Measurements from ENCODE around the gene L3MBTL1.
A peak's percentile ranks its signal among the peaks of the same experiment; 100 is the strongest.

L3MBTL1 gene

GRCh38 chr20:43549416-43550065 lies 42.0 kb downstream of the L3MBTL1 start:
- Histone ChIP-seq H3K4me3 (ENCODE audit: low read length in 2 of 2) (no peak overlapping the region), H3K9me3 (replicated peaks in 1 of 2; ENCODE audit: control insufficient read depth in 2 of 2, insufficient read depth in 1 of 2, low read depth in 1 of 2, low read length in 2 of 2) (peaks cover 2 to 4% of the 10 kb centered on the region in 2 donors), H3K36me3 (replicated peaks in 1 of 2; ENCODE audit: control insufficient read depth in 2 of 2, insufficient read depth in 2 of 2, low read length in 2 of 2) (peaks cover 0 to 3% of the 10 kb centered on the region in 2 donors), H3K4me1 (ENCODE audit: control insufficient read depth in 2 of 2, insufficient read depth in 1 of 2, low read depth in 1 of 2, low read length in 2 of 2) (no peaks in the 10 kb centered on the region), H3K4me2 (ENCODE audit: insufficient read depth, low read length, poor library complexity, severe bottlenecking) (no peak overlapping the region), H2BK15ac (ENCODE audit: low read length) (no peak overlapping the region), H2BK120ac (ENCODE audit: low read depth, low read length) (no peak overlapping the region), H4K8ac (ENCODE audit: low read depth, low read length) (no peak overlapping the region), H2AK5ac (ENCODE audit: low read depth, low read length) (no peak overlapping the region), H2AFZ (ENCODE audit: low read length) (no peak overlapping the region), H3K9ac (ENCODE audit: low read depth, low read length, poor library complexity) (peak overlapping the region; percentile 22), H2BK12ac (ENCODE audit: low read length) (no peak overlapping the region), H4K91ac (ENCODE audit: low read depth, low read length, poor library complexity) (no peak overlapping the region), H3K79me1 (ENCODE audit: low read depth, low read length) (no peaks in the 10 kb centered on the region), H3K18ac (ENCODE audit: low read length) (no peak overlapping the region), H2BK5ac (ENCODE audit: low read length) (no peak overlapping the region), H3K4ac (ENCODE audit: low read length) (no peak overlapping the region), H3K27me3 (ENCODE audit: control insufficient read depth in 3 of 3, insufficient read depth in 3 of 3, low read depth in 1 of 3, low read length in 3 of 3) (no peaks in the 10 kb centered on the region), H3K27ac (replicated peaks; ENCODE audit: low read length) (no peak overlapping the region), H3K14ac (ENCODE audit: low read length) (no peak overlapping the region), H3K23ac (ENCODE audit: low read depth, low read length, poor library complexity) (no peak overlapping the region)
- DNase-seq (ENCODE audit: low spot score): no peak
- no CpG with 5 or more reads among the region's 4 CpGs for WGBS, 2 donors (ENCODE audit: extremely low coverage in 2 of 2, insufficient read length in 2 of 2, insufficient replicate concordance in 1 of 2)

DNA sequence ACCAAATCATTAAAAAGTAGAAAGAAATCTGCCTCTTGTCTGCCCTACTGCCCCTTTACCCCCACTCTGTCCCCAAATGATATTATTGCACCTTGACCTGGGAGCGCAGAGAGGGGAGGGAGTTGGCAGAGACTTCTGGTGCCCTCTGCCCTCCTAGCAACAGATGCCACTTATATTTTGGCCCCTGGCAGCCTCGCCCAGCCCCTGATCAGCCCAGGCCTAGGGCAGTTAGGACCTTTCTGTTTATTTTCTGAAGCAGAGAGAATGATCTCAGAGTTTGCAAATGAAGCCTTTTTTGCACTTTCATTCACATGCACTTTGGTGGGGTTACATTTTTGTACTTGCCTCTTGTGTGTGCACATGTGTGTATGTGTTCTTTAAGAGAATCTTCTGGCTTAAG lies 43.0 kb downstream of the L3MBTL1 start:
- DNase-seq (ENCODE audit: low spot score): no peak
- H3K36me3 ChIP-seq (replicated peaks in 1 of 2; ENCODE audit: control insufficient read depth in 2 of 2, insufficient read depth in 2 of 2, low read length in 2 of 2): no peaks in the 10 kb centered on the region
- H3K27me3 ChIP-seq (ENCODE audit: control insufficient read depth in 3 of 3, insufficient read depth in 3 of 3, low read depth in 1 of 3, low read length in 3 of 3): no peaks in the 10 kb centered on the region
- no peak overlapping the region for H3K4ac ChIP-seq (ENCODE audit: low read length)
- no peak overlapping the region for H2BK12ac ChIP-seq (ENCODE audit: low read length)
- H2BK15ac ChIP-seq (ENCODE audit: low read length): no peak overlapping the region
- H4K91ac ChIP-seq (ENCODE audit: low read depth, low read length, poor library complexity): no peak overlapping the region
- no peak overlapping the region for H3K27ac ChIP-seq (replicated peaks; ENCODE audit: low read length)
- no CpG with 5 or more reads among the region's 2 CpGs for WGBS, 2 donors (ENCODE audit: extremely low coverage in 2 of 2, insufficient read length in 2 of 2, insufficient replicate concordance in 1 of 2)
- H2AK5ac ChIP-seq (ENCODE audit: low read depth, low read length): no peak overlapping the region
- no peak overlapping the region for H3K14ac ChIP-seq (ENCODE audit: low read length)
- H3K9ac ChIP-seq (ENCODE audit: low read depth, low read length, poor library complexity): no peak overlapping the region
- H2AFZ ChIP-seq (ENCODE audit: low read length): no peak overlapping the region
- H3K79me1 ChIP-seq (ENCODE audit: low read depth, low read length): no peaks in the 10 kb centered on the region
- no peaks in the 10 kb centered on the region for H3K4me1 ChIP-seq (ENCODE audit: control insufficient read depth in 2 of 2, insufficient read depth in 1 of 2, low read depth in 1 of 2, low read length in 2 of 2)
- H3K23ac ChIP-seq (ENCODE audit: low read depth, low read length, poor library complexity): no peak overlapping the region
- H3K4me2 ChIP-seq (ENCODE audit: insufficient read depth, low read length, poor library complexity, severe bottlenecking): no peak overlapping the region
- no peak overlapping the region for H3K18ac ChIP-seq (ENCODE audit: low read length)
- H2BK120ac ChIP-seq (ENCODE audit: low read depth, low read length): no peak overlapping the region
- H4K8ac ChIP-seq (ENCODE audit: low read depth, low read length): no peak overlapping the region
- H3K9me3 ChIP-seq (replicated peaks in 1 of 2; ENCODE audit: control insufficient read depth in 2 of 2, insufficient read depth in 1 of 2, low read depth in 1 of 2, low read length in 2 of 2): peaks cover 2 to 4% of the 10 kb centered on the region in 2 donors
- H2BK5ac ChIP-seq (ENCODE audit: low read length): no peak overlapping the region
- H3K4me3 ChIP-seq (ENCODE audit: low read length in 2 of 2): no peak overlapping the region

- no peak overlapping the region for H2BK5ac ChIP-seq (ENCODE audit: low read length)
These were observed 46.9 kb downstream of the L3MBTL1 start for GRCh38 chr20:43554369-43554768.

GRCh38 chr20:43558412-43559146 lies 51.1 kb downstream of the L3MBTL1 start, which contains the start of gene SGK2:
Gene SGK2 (plus strand): TSS chr20:43559027. CDS start chr20:43566496, 7,469 bp downstream.
- Histone ChIP-seq H2BK12ac (ENCODE audit: low read length) (no peak within 1 kb of the TSS), H3K4me3 (ENCODE audit: low read length in 2 of 2) (no peak within 1 kb of the TSS), H3K9me3 (replicated peaks in 1 of 2; ENCODE audit: control insufficient read depth in 2 of 2, insufficient read depth in 1 of 2, low read depth in 1 of 2, low read length in 2 of 2) (no peaks in the 10 kb centered on the region), H2AK5ac (ENCODE audit: low read depth, low read length) (no peak within 1 kb of the TSS), H3K4me2 (ENCODE audit: insufficient read depth, low read length, poor library complexity, severe bottlenecking) (no peak within 1 kb of the TSS), H3K27me3 (ENCODE audit: control insufficient read depth in 3 of 3, insufficient read depth in 3 of 3, low read depth in 1 of 3, low read length in 3 of 3) (no peaks in the 10 kb centered on the region), H3K23ac (ENCODE audit: low read depth, low read length, poor library complexity) (no peak within 1 kb of the TSS), H3K14ac (ENCODE audit: low read length) (no peak within 1 kb of the TSS), H2BK15ac (ENCODE audit: low read length) (no peak within 1 kb of the TSS), H3K4me1 (ENCODE audit: control insufficient read depth in 2 of 2, insufficient read depth in 1 of 2, low read depth in 1 of 2, low read length in 2 of 2) (peaks cover 0 to 3% of the 10 kb centered on the region in 2 donors), H3K18ac (ENCODE audit: low read length) (no peak within 1 kb of the TSS), H4K8ac (ENCODE audit: low read depth, low read length) (no peak within 1 kb of the TSS), H2BK120ac (ENCODE audit: low read depth, low read length) (no peak within 1 kb of the TSS), H3K9ac (ENCODE audit: low read depth, low read length, poor library complexity) (no peak within 1 kb of the TSS), H3K36me3 (replicated peaks in 1 of 2; ENCODE audit: control insufficient read depth in 2 of 2, insufficient read depth in 2 of 2, low read length in 2 of 2) (no peaks in the 10 kb centered on the region), H3K4ac (ENCODE audit: low read length) (no peak within 1 kb of the TSS), H4K91ac (ENCODE audit: low read depth, low read length, poor library complexity) (no peak within 1 kb of the TSS), H2BK5ac (ENCODE audit: low read length) (no peak within 1 kb of the TSS), H2AFZ (ENCODE audit: low read length) (no peak within 1 kb of the TSS), H3K79me1 (ENCODE audit: low read depth, low read length) (no peaks in the 10 kb centered on the region), H3K27ac (replicated peaks; ENCODE audit: low read length) (no peak within 1 kb of the TSS)
- no peak for DNase-seq (ENCODE audit: low spot score)
- WGBS, 2 donors (ENCODE audit: extremely low coverage in 2 of 2, insufficient read length in 2 of 2, insufficient replicate concordance in 1 of 2): no CpG with 5 or more reads among the region's 12 CpGs

More at GRCh38 chr20:43554369-43554768, 46.9 kb downstream of the L3MBTL1 start:
- H3K9me3 ChIP-seq (replicated peaks in 1 of 2; ENCODE audit: control insufficient read depth in 2 of 2, insufficient read depth in 1 of 2, low read depth in 1 of 2, low read length in 2 of 2): no peaks in the 10 kb centered on the region
- no CpG with 5 or more reads among the region's 3 CpGs for WGBS, 2 donors (ENCODE audit: extremely low coverage in 2 of 2, insufficient read length in 2 of 2, insufficient replicate concordance in 1 of 2)
- no peak overlapping the region for H2AFZ ChIP-seq (ENCODE audit: low read length)
- no peak overlapping the region for H2BK12ac ChIP-seq (ENCODE audit: low read length)
- H2BK15ac ChIP-seq (ENCODE audit: low read length): no peak overlapping the region
- H3K4me2 ChIP-seq (ENCODE audit: insufficient read depth, low read length, poor library complexity, severe bottlenecking): no peak overlapping the region
- H3K14ac ChIP-seq (ENCODE audit: low read length): no peak overlapping the region
- no peak overlapping the region for H4K8ac ChIP-seq (ENCODE audit: low read depth, low read length)
- H3K36me3 ChIP-seq (replicated peaks in 1 of 2; ENCODE audit: control insufficient read depth in 2 of 2, insufficient read depth in 2 of 2, low read length in 2 of 2): no peaks in the 10 kb centered on the region
- no peaks in the 10 kb centered on the region for H3K27me3 ChIP-seq (ENCODE audit: control insufficient read depth in 3 of 3, insufficient read depth in 3 of 3, low read depth in 1 of 3, low read length in 3 of 3)
- H3K23ac ChIP-seq (ENCODE audit: low read depth, low read length, poor library complexity): no peak overlapping the region
- no peak overlapping the region for H3K4me3 ChIP-seq (ENCODE audit: low read length in 2 of 2)
- no peak overlapping the region for H3K4ac ChIP-seq (ENCODE audit: low read length)
- no peak for DNase-seq (ENCODE audit: low spot score)
- H3K79me1 ChIP-seq (ENCODE audit: low read depth, low read length): no peaks in the 10 kb centered on the region
- H2AK5ac ChIP-seq (ENCODE audit: low read depth, low read length): no peak overlapping the region
- no peak overlapping the region for H3K18ac ChIP-seq (ENCODE audit: low read length)
- H3K27ac ChIP-seq (replicated peaks; ENCODE audit: low read length): no peak overlapping the region
- no peak overlapping the region for H3K9ac ChIP-seq (ENCODE audit: low read depth, low read length, poor library complexity)
- H3K4me1 ChIP-seq (ENCODE audit: control insufficient read depth in 2 of 2, insufficient read depth in 1 of 2, low read depth in 1 of 2, low read length in 2 of 2): peaks cover 0 to 3% of the 10 kb centered on the region in 2 donors
- H2BK120ac ChIP-seq (ENCODE audit: low read depth, low read length): no peak overlapping the region
- H4K91ac ChIP-seq (ENCODE audit: low read depth, low read length, poor library complexity): no peak overlapping the region

Measured in neuronal stem cell (in vitro differentiated cells).